IPS-20b (cell line): ENCODE data around the gene MAST4.

ENCODE experiments used
- H3K27ac ChIP-seq: one replicate; pipeline ENCODE4 v1.5.1; 2013; ENCODE audit warnings: low read length
- H3K27me3 ChIP-seq: 2 replicates; pipeline ENCODE4 v1.6.1; 2013; ENCODE audit warnings: mild to moderate bottlenecking, low read length, inconsistent platforms; ENCODE audit not compliant: insufficient read depth
- H3K36me3 ChIP-seq: 2 replicates; pipeline ENCODE4 v1.6.1; 2013; ENCODE audit warnings: low read depth, mild to moderate bottlenecking, inconsistent platforms, low read length, moderate library complexity; ENCODE audit not compliant: insufficient read depth
- H3K4me1 ChIP-seq: 2 replicates; pipeline ENCODE4 v1.6.1; 2013; ENCODE audit warnings: mild to moderate bottlenecking, control low read depth, inconsistent platforms, low read length, moderate library complexity; ENCODE audit not compliant: insufficient read depth
- H3K4me3 ChIP-seq: 2 replicates; pipeline ENCODE4 v1.5.1; 2013; ENCODE audit warnings: mild to moderate bottlenecking, low read length, inconsistent platforms
- H3K9ac ChIP-seq: 2 replicates; pipeline ENCODE4 v1.6.1; 2013; ENCODE audit warnings: low read depth, mild to moderate bottlenecking, inconsistent platforms, low read length, moderate library complexity
- H3K9me3 ChIP-seq: 2 replicates; pipeline ENCODE4 v1.6.1; 2013; ENCODE audit warnings: mild to moderate bottlenecking, low read depth, low read length, inconsistent platforms; ENCODE audit not compliant: insufficient read depth

MAST4 gene

GRCh38 chr5:66859526-66859925 is 263.3 kb downstream of the MAST4 start:
- Histone ChIP-seq H3K27me3 (no peaks in the 10 kb centered on the region), H3K9ac (no peak overlapping the region), H3K9me3 (no peaks in the 10 kb centered on the region), H3K36me3 (no peaks in the 10 kb centered on the region), H3K27ac (no peak overlapping the region), H3K4me1 (peaks cover 15% of the 10 kb centered on the region), H3K4me3 (no peak overlapping the region)

GRCh38 chr5:66860199-66860975 is 264.2 kb downstream of the MAST4 start:
- H3K9me3 ChIP-seq: no peaks in the 10 kb centered on the region
- no peak overlapping the region for H3K9ac ChIP-seq
- no peak overlapping the region for H3K27ac ChIP-seq
- no peak overlapping the region for H3K4me3 ChIP-seq
- H3K36me3 ChIP-seq: no peaks in the 10 kb centered on the region
- H3K27me3 ChIP-seq: no peaks in the 10 kb centered on the region
- peaks cover 15% of the 10 kb centered on the region for H3K4me1 ChIP-seq

DNA sequence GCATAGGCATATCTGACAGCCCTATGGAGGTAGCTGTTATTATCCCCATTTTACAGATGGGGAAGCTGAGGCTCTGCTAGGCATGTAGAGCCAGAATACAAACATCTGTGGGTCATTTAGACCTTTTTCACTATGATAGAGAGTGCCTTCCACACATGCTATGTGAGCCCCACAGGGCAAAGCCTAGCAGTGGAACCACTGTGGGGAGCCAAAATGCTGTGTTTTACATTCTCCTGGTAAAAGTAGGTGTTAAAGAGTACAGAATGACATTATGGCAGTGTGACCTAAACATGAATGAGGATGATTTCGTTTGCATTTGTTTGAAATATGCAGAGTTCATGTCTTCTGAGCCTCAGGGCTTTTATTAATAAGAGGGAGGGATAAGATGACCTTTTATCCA is 265.2 kb downstream of the MAST4 start:
- Histone ChIP-seq H3K9ac (no peak overlapping the region), H3K9me3 (no peaks in the 10 kb centered on the region), H3K4me1 (peaks cover 15% of the 10 kb centered on the region), H3K27ac (no peak overlapping the region), H3K27me3 (no peaks in the 10 kb centered on the region), H3K36me3 (no peaks in the 10 kb centered on the region), H3K4me3 (no peak overlapping the region)

DNA sequence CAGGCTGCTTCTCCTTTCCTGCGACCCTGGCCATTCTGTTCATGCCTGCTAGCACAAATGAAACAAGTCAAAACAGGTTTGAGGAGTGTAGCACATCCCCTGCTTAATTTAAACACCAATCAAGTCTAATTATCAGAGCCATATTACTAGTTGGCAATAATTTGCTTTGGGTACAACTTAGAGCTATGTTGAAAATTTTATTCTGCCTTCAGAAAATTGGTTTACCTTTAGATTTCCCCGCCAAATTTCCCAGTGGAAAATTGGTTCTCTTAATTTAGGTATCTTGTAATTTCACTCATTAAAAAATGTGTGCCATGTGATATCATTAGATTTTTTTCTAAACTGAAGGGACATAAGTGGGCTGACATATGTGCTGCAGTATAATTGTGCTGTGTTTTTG is 265.8 kb downstream of the MAST4 start:
- H3K4me1 ChIP-seq: peaks cover 15% of the 10 kb centered on the region
- H3K4me3 ChIP-seq: no peak overlapping the region
- H3K9ac ChIP-seq: no peak overlapping the region
- H3K9me3 ChIP-seq: no peaks in the 10 kb centered on the region
- no peaks in the 10 kb centered on the region for H3K36me3 ChIP-seq
- no peaks in the 10 kb centered on the region for H3K27me3 ChIP-seq
- H3K27ac ChIP-seq: no peak overlapping the region

GRCh38 chr5:66863243-66864170 is 267.3 kb downstream of the MAST4 start:
- H3K36me3 ChIP-seq: no peaks in the 10 kb centered on the region
- no peaks in the 10 kb centered on the region for H3K27me3 ChIP-seq
- H3K9me3 ChIP-seq: no peaks in the 10 kb centered on the region
- peaks cover 20% of the 10 kb centered on the region for H3K4me1 ChIP-seq
- no peak overlapping the region for H3K27ac ChIP-seq
- H3K9ac ChIP-seq: no peak overlapping the region
- H3K4me3 ChIP-seq: no peak overlapping the region

DNA sequence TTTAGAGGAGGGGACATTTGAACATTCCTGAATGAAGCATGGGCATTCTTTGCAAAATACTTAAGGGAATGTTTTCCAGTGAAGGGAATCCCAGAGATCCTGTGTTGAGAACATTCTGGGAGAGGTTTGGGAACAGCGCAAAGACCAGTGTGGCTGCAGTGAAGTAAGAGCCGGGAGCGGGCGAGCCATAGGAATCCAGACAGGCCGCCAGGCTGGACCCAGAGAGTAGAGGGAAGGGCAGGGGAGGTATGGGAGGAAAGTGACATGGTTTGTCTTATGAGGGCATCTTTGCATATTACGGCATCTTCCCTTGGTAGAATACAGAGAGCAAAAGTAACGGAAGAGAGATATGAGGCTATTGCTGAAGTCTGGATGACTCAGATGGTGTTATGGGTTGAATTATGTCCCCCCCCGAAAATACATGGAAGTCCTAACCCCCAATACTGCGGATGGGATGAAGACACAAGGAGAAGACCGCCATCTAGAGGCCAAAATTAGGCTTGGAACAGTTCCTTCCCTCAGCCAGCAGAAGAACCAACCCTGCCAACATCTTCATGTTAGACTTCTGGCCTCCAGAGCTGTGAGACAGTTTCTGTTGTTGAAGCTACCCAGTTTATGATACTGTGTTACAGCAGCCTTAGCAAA is 268.2 kb downstream of the MAST4 start:
- Histone ChIP-seq H3K9ac (no peak overlapping the region), H3K36me3 (no peaks in the 10 kb centered on the region), H3K4me3 (peak overlapping the region; percentile 15; the same call in 1 of the 2 replicates), H3K27me3 (no peaks in the 10 kb centered on the region), H3K9me3 (no peaks in the 10 kb centered on the region), H3K27ac (no peak overlapping the region), H3K4me1 (peaks cover 20% of the 10 kb centered on the region)

- no peaks in the 10 kb centered on the region for H3K36me3 ChIP-seq
- no peak overlapping the region for H3K9ac ChIP-seq
- no peaks in the 10 kb centered on the region for H3K27me3 ChIP-seq
- no peaks in the 10 kb centered on the region for H3K9me3 ChIP-seq
- H3K4me1 ChIP-seq: peaks cover 18% of the 10 kb centered on the region
- no peak overlapping the region for H3K27ac ChIP-seq
- H3K4me3 ChIP-seq: no peak overlapping the region
Observed at GRCh38 chr5:66867618-66868322, 271.6 kb downstream of the MAST4 start.

DNA sequence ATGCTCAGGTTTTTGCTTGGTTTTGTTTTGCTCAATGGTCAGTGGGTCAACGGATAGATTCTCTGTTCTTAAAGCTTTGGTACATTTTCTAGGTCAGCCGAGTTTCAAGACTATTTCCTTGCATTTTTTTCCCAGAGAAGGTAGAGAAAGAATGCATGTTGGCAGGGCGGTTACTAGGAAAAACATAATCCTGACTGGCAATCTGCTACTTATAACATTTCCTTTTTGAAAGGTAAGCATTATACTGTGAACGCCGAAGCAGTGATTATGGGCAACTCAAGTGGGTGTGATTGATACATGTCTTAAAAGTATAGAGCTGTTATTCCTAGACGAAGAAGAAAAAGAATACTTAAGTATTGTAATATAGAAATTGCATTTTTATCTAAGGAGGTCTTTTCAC is 273.2 kb downstream of the MAST4 start:
- Histone ChIP-seq H3K9ac (no peak overlapping the region), H3K4me1 (peaks cover 5% of the 10 kb centered on the region; the same call in 1 of the 2 replicates), H3K27me3 (no peaks in the 10 kb centered on the region), H3K27ac (no peak overlapping the region), H3K36me3 (no peaks in the 10 kb centered on the region), H3K9me3 (no peaks in the 10 kb centered on the region), H3K4me3 (no peak overlapping the region)

- Histone ChIP-seq H3K4me1 (peaks cover 5% of the 10 kb centered on the region; the same call in 1 of the 2 replicates), H3K4me3 (no peak overlapping the region), H3K9ac (no peak overlapping the region), H3K27ac (no peak overlapping the region), H3K9me3 (no peaks in the 10 kb centered on the region), H3K27me3 (no peaks in the 10 kb centered on the region), H3K36me3 (no peaks in the 10 kb centered on the region)
Observed at GRCh38 chr5:66870708-66871107, 274.5 kb downstream of the MAST4 start.

GRCh38 chr5:66871651-66872050 is 275.5 kb downstream of the MAST4 start:
- no peaks in the 10 kb centered on the region for H3K9me3 ChIP-seq
- H3K4me1 ChIP-seq: peaks cover 5% of the 10 kb centered on the region; the same call in 1 of the 2 replicates
- no peak overlapping the region for H3K27ac ChIP-seq
- no peaks in the 10 kb centered on the region for H3K27me3 ChIP-seq
- no peak overlapping the region for H3K9ac ChIP-seq
- H3K36me3 ChIP-seq: no peaks in the 10 kb centered on the region
- H3K4me3 ChIP-seq: no peak overlapping the region

DNA sequence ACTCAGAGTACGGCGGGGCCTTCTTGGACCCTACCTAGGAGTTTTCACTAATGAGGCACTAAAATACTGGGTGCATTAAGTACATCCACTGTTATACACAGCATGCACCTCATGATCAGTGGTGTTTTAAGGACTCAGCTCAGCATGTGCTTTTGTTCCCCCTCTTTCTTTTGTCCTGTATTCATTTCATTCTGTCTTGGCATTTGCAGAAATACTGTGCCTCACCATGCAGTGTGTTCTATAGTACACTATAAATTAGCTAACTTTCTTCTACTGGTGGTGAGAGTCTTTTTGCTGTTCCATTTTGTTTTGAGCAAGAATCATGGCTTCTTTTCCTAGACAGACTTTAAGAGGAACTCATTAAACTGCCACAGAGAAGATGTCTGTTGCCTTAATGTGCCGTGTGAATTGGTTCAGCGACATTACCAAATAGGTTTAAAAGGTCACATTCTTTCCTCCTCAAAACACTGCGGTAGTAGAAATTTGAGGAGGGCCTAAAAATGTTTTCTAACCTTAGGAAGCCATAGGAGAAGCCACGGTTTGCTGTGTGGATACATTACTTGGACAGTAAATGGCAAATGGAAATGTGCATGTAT is 276.6 kb downstream of the MAST4 start:
- Histone ChIP-seq H3K27me3 (no peaks in the 10 kb centered on the region), H3K27ac (no peak overlapping the region), H3K4me3 (no peak overlapping the region), H3K9ac (no peak overlapping the region), H3K4me1 (no peaks in the 10 kb centered on the region; the same call in 1 of the 2 replicates), H3K36me3 (no peaks in the 10 kb centered on the region), H3K9me3 (no peaks in the 10 kb centered on the region)
